Fibroblast of the aortic adventitia (primary cell): ENCODE measurements around the gene FAM43A. TPM values are rescaled to one million over a fixed set of nuclear protein-coding genes. Genes with fewer than 3 reads are reported as not detected.
A peak's percentile ranks its signal among the peaks of the same experiment; 100 is the strongest.

Source experiments
- DNase-seq: peaks from one replicate; pipeline ENCODE4 v3.0.0-alpha.2; 2010; ENCODE audit warnings: low read depth
- H3K4me3 ChIP-seq: 2 replicates; pipeline ENCODE4 v1.5.1; 2011; ENCODE audit warnings: low read depth, mild to moderate bottlenecking, control low read depth, low read length, moderate library complexity
- CTCF ChIP-seq: IDR thresholded peaks from 2 replicates; pipeline ENCODE4 v1.5.1; 2011; ENCODE audit warnings: mild to moderate bottlenecking, low read length, control low read depth, inconsistent platforms; ENCODE audit not compliant: insufficient read depth
- total RNA-seq: library from RNA; depleted of rRNA; stranded (reverse); fragments of >200 nt; gene quantifications from 2 replicates; pipeline ENCODE4 v1.2.3, GENCODE V29; 2012; ENCODE audit warnings: low replicate concordance

The FAM43A gene
- total RNA-seq, 1 donor = 12.7 TPM

GRCh38 chr3:194705227-194705626 is 19.5 kb downstream of the FAM43A start:
- DNase-seq = no peak
- H3K4me3 ChIP-seq = no peak overlapping the region
- TF ChIP-seq CTCF = no peak

GRCh38 chr3:194705761-194706160 is 20.1 kb downstream of the FAM43A start:
- no peak for TF ChIP-seq CTCF
- no peak for DNase-seq
- H3K4me3 ChIP-seq = no peak overlapping the region

GRCh38 chr3:194707147-194707540 is 21.5 kb downstream of the FAM43A start:
- H3K4me3 ChIP-seq = no peak overlapping the region
- no peak for DNase-seq
- TF ChIP-seq CTCF = no peak

GRCh38 chr3:194711286-194711685 is 25.6 kb downstream of the FAM43A start:
- no peak for DNase-seq
- TF ChIP-seq CTCF = no peak
- no peak overlapping the region for H3K4me3 ChIP-seq

GRCh38 chr3:194711913-194712312 is 26.2 kb downstream of the FAM43A start:
- H3K4me3 ChIP-seq = no peak overlapping the region
- no peak for TF ChIP-seq CTCF
- peak; percentile 62 for DNase-seq

- no peak overlapping the region for H3K4me3 ChIP-seq
- no peak for TF ChIP-seq CTCF
- no peak for DNase-seq
These were observed 27.8 kb downstream of the FAM43A start for GRCh38 chr3:194713299-194714136.

GRCh38 chr3:194714137-194714455 is 28.4 kb downstream of the FAM43A start:
- TF ChIP-seq CTCF = no peak
- no peak for DNase-seq

More at GRCh38 chr3:194714137-194714455, 28.4 kb downstream of the FAM43A start:
- no peak overlapping the region for H3K4me3 ChIP-seq
